GM12864 (cell line): Measurements from ENCODE around the gene RAB31.

Experiments used
- DNase-seq: peaks from one replicate; pipeline ENCODE4 v3.0.0-alpha.2; 2011; ENCODE audit warnings: low read depth
- H3K4me3 ChIP-seq: 2 replicates; pipeline ENCODE4 v1.5.1; 2011; ENCODE audit warnings: mild to moderate bottlenecking, low read depth, low read length, control low read depth
- CTCF ChIP-seq: IDR thresholded peaks from 2 replicates; pipeline ENCODE4 v1.5.1; 2011; ENCODE audit warnings: low read depth, mild to moderate bottlenecking, moderate library complexity, low read length, control low read depth, inconsistent platforms; ENCODE audit errors: missing control alignments

Gene RAB31

GRCh38 chr18:9691235-9691634 is 16.9 kb upstream of the RAB31 start:
- TF ChIP-seq CTCF, result no peak
- DNase-seq, result no peak
- no peak overlapping the region for H3K4me3 ChIP-seq

- no peak for DNase-seq
- H3K4me3 ChIP-seq, result no peak overlapping the region
- no peak for TF ChIP-seq CTCF
Measured at GRCh38 chr18:9694174-9694573, 13.9 kb upstream of the RAB31 start.

GRCh38 chr18:9694952-9695495 is 13.1 kb upstream of the RAB31 start:
- no peak overlapping the region for H3K4me3 ChIP-seq
- TF ChIP-seq CTCF, result no peak
- DNase-seq, result no peak

- no peak for DNase-seq
- no peak for TF ChIP-seq CTCF
- H3K4me3 ChIP-seq, result no peak overlapping the region
Measured at GRCh38 chr18:9695605-9696004, 12.5 kb upstream of the RAB31 start.

GRCh38 chr18:9696112-9696511 is 12.0 kb upstream of the RAB31 start:
- no peak for TF ChIP-seq CTCF
- no peak for DNase-seq
- no peak overlapping the region for H3K4me3 ChIP-seq

- no peak for DNase-seq
- no peak for TF ChIP-seq CTCF
- no peak overlapping the region for H3K4me3 ChIP-seq
Measured at GRCh38 chr18:9696701-9697100, 11.4 kb upstream of the RAB31 start.

- no peak for DNase-seq
- H3K4me3 ChIP-seq, result no peak overlapping the region
- no peak for TF ChIP-seq CTCF
Measured at GRCh38 chr18:9697121-9697520, 11.0 kb upstream of the RAB31 start.
